Measurements from ENCODE around the gene C11orf16. TPM values are rescaled to one million over a fixed set of nuclear protein-coding genes. Genes with fewer than 3 reads are reported as not detected.
"Not testable (repeated sequence)": the region's sequence is repeated elsewhere in the genome, so short reads cannot be mapped to it uniquely, and the experiment has no call there.

The C11orf16 gene, protein sequence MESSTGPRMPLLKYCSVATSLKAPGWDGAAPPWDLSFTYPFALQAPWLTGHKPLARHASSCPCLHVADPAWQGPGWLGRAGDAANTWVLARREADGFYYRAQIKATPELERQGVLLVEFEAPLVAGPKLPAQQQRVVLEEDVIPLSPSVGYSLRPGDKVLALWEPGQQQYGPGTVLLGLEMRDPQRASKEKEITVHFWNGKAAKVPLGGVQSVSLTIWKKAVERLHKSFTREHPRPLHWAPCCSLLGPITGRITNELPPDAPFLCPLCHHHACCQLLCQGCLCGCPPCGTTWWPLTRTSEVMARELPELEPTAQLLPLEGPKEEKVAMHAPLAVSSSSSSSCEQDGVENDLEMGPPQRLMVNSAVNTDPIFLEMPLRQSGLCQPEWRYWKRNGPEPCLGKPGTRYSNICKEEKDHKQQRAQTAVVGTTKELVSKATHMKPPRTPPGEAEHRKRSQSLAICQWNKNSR
- polyA plus RNA-seq (ENCODE audit: low read depth in 6 of 6) = not detected

DNA sequence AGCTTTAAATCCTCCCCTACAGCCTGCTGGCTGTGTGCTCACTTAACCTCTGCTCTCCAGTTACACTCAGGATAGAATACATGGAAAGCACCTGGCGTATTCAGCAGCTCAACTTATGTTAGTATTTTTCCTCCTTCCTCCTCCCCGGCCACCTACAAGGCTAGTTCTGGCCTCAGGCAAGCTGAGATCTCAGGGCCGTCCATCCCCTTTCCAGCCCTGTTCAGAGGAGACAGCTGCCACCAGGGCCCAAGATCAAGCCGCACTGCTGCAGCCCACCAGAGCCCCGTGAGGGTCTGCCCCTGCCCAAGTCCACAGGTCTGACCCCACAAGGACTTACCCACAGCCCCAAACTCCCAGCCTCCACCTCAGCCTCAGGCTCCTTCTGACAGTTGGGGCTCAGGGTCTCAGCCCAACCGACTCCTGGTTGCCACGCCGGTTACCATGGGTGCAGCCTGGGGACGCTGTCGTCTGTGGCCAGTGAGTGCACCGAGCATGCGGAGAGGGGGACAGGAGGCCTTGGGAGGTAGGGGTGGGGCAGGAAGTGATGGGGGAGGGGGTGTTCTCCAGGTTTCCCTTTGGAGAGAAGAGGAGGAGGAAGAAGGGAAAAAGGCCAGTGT lies at the start of gene C11orf16:
TSS of gene C11orf16 (minus strand) at position 384 of the 617 bp plus-strand sequence. CDS start 639 bp downstream, outside the sequence.
- Mint-ChIP-seq H3K4me3 (no peak within 1 kb of the TSS), H3K4me1 (no peaks in the 10 kb centered on the region), H3K27ac (peak within 1 kb of the TSS in 1 of 6 donors; percentile 33), H3K27me3 (no peaks in the 10 kb centered on the region), H3K36me3 (no peaks in the 10 kb centered on the region), H3K9me3 (no peaks in the 10 kb centered on the region)
- no peak for DNase-seq
- no peak for ATAC-seq (ENCODE audit: low read depth in 2 of 2)

DNA sequence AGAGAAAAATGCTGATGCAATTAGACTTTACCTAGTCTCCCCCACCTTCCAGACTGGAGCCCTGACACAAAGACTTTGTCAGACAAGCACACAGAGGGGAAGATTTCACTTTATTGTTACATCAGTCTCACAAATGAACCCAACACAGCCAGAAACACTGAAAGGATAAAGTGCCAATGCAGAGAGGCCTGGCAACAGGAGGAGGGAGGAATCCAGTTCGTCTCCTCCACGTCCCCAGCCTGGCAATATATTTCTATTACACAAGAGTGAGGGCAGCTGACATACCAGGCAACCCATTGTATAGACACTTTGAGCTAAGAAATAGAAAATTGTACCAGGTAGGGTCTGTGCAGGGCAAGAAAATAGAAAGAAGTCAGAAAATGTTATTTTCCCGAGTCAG lies 47.7 kb upstream of the C11orf16 start:
- H3K36me3 Mint-ChIP-seq = no peaks in the 10 kb centered on the region
- H3K4me1 Mint-ChIP-seq = no peaks in the 10 kb centered on the region
- DNase-seq = no peak
- no peak overlapping the region for H3K27ac Mint-ChIP-seq
- H3K4me3 Mint-ChIP-seq = no peak overlapping the region
- H3K9me3 Mint-ChIP-seq = no peaks in the 10 kb centered on the region
- H3K27me3 Mint-ChIP-seq = peaks cover 0 to 3% (median 0%) of the 10 kb centered on the region in 3 donors
- ATAC-seq (ENCODE audit: low read depth in 2 of 2) = no peak

DNA sequence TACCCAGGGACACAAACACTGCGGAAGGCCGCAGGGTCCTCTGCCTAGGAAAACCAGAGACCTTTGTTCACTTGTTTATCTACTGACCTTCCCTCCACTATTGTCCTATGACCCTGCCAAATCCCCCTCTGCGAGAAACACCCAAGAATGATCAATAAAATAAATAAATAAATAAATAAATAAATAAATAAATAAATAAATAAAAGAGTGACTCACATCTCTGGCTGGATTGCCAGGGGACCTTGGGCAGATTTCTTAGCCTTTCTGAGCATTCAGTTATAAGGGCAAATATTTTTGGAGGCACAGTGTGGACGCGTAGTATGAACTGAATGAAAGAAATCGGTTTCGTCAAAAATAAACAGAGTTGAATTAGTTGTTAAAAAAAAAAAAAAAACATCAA lies 46.6 kb upstream of the C11orf16 start:
- not testable (repeated sequence) for H3K4me3 Mint-ChIP-seq; H3K27me3 Mint-ChIP-seq; H3K4me1 Mint-ChIP-seq; H3K9me3 Mint-ChIP-seq; H3K36me3 Mint-ChIP-seq; DNase-seq; H3K27ac Mint-ChIP-seq; ATAC-seq (ENCODE audit: low read depth in 2 of 2)

DNA sequence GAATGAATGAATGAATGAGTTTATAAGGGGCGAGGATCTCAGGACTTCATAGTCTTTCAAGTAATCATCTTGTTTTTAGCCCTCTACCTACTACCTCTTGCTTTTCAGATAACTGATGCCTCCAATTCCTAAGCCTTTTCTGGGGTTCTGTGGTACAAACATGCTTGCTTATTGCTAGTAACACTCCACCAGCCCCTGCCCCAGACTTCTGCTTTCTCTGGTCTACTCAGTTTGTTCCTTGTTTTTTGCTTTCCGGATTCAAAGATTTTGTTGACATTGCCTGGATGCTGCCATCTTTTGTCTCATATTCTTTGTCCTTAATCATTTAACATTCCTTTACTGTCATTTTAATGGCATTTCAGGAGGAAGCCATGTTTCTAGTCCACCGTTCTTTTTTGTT lies 40.4 kb upstream of the C11orf16 start:
- H3K4me3 Mint-ChIP-seq = no peak overlapping the region
- no peaks in the 10 kb centered on the region for H3K36me3 Mint-ChIP-seq
- DNase-seq (no peak), ATAC-seq (ENCODE audit: low read depth in 2 of 2) (no peak)
- H3K9me3 Mint-ChIP-seq = no peaks in the 10 kb centered on the region
- no peaks in the 10 kb centered on the region for H3K27me3 Mint-ChIP-seq
- no peaks in the 10 kb centered on the region for H3K4me1 Mint-ChIP-seq
- H3K27ac Mint-ChIP-seq = no peak overlapping the region

DNA sequence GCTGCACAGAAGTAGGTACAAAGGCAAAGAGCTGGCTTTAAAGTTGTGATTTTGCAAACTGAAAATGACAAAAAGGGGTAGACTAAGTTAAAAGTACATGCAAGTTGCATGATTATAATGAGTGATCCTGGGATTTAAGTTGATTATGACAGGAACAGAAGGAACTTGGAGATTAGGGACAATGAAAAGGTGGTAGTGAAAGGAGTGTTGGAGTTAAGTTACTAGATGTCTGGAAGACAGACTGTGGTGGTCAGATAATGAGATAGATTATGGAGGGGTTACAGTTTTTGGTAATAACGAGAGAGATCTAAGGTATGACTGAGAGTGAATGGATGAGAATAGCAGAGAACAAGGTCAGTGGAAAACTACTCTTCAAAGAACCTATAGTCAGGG lies 39.2 kb upstream of the C11orf16 start:
- DNase-seq (no peak), ATAC-seq (ENCODE audit: low read depth in 2 of 2) (no peak)
- no peaks in the 10 kb centered on the region for H3K36me3 Mint-ChIP-seq
- no peaks in the 10 kb centered on the region for H3K4me1 Mint-ChIP-seq
- H3K9me3 Mint-ChIP-seq = no peaks in the 10 kb centered on the region
- no peak overlapping the region for H3K4me3 Mint-ChIP-seq
- H3K27ac Mint-ChIP-seq = no peak overlapping the region
- no peaks in the 10 kb centered on the region for H3K27me3 Mint-ChIP-seq

DNA sequence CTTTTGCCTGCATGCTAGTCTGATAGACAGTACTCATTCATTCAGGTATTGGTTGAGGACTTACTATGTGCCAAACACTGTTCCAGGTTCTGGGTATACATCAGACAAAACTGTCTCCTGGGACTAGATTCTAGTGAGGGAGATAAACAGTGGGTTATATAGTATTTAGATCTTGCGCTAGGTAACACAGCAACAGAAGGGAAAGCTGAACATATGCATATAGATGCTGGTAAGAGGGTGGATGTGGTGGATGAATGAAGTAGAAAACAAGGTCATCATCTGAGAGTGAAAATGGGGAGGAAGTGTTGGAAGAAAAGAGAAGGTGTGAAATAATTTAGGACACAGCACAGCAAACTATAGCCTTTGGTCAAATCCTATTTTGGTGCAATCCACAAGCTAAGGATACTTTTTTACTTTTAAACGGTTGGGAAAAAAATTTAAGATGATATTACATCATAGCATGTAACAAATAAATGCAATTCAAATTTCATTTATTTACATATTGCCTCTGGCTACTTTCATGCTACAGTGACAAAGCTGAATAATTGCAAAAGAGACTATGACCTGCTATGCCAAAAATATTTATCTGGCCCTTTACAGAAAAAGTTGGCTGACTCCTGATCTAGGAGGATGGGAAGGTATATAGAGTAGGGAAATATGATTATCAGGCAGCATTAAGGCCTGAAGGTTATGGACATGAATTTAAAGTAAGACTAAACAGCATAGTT lies 38.6 kb upstream of the C11orf16 start:
- Mint-ChIP-seq H3K27me3 (no peaks in the 10 kb centered on the region), H3K36me3 (no peaks in the 10 kb centered on the region), H3K27ac (no peak overlapping the region), H3K9me3 (no peaks in the 10 kb centered on the region), H3K4me3 (no peak overlapping the region), H3K4me1 (no peaks in the 10 kb centered on the region)
- ATAC-seq (ENCODE audit: low read depth in 2 of 2) (no peak), DNase-seq (no peak)

DNA sequence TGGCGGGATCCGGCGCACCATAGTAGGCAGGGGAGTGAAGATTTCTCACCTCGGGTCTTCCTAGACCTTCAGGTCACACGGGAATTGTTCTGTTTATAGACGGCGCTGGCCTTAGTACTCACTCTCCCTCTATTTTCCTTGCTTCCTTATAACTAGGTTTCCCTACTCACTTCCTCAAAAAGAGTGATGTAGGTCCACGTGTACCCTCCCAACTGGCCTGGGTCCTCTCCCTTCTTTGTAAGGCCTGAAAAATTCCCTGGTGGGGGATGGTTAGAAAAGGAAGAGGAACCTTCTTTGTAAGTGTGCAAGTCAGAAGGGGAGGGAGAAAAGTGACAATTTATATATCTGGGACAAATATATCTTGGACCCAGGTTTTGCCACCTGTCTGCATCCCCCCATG lies 34.4 kb upstream of the C11orf16 start:
- peaks cover 14 to 26% (median 25%) of the 10 kb centered on the region in 3 donors for H3K4me1 Mint-ChIP-seq
- peak overlapping the region in 3 of 8 donors; percentile 0 to 91 (median 10) for H3K4me3 Mint-ChIP-seq
- H3K27ac Mint-ChIP-seq = peak overlapping the region in 2 of 6 donors; percentile 26 to 78
- peaks cover 0 to 10% of the 10 kb centered on the region in 2 donors for H3K36me3 Mint-ChIP-seq
- no peaks in the 10 kb centered on the region for H3K27me3 Mint-ChIP-seq
- H3K9me3 Mint-ChIP-seq = no peaks in the 10 kb centered on the region
- ATAC-seq (ENCODE audit: low read depth in 2 of 2) = no peak
- DNase-seq = no peak

DNA sequence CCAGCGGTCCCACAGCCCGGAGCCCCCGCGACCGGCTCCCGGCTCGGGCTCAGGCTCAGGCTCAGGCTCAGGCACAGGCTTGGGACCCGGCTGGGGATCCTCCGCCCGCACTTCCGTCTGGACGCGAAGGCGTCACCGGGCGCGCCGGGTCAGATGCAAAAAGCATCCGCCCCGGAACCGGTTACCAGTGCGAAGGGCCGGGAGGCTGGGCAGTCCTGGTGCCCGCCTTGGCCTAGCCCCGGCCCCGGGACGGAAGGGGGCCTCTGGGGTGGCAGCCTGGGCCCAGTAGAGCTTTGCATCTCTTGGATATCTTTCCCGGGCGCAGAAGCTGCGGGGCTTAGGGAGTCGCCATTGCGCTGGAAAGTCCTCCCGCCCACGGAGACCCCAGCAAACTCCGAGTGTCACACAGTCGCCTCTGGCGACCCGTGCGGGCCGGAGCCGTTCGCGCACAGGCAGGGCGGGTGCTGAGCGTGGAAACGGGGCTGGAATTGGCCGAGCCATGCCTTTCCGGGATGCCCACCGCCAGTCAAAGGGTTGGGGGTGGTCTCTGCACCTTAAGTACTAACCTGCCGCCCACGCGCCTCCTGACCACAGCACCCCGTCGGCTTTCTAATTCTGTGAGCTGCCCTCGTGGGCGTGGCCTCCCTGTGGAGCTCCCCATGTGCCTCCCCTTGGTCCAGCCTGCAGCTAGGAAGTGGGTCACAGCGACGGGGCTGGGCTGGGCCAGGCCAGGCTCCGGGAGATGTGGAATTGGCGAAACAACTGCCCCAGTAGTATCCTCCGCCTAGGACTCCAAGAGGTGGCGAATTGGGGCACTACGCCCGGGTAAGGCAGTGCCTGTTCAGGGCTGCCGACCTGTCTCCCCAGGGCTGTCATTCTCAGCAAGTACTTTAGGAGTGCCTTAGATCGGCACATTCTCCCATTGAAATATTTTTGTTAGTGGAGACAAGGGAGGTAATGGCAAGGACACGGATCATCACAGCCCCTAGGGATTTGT lies 31.9 kb upstream of the C11orf16 start, which contains the start of gene TMEM9B:
TSS of gene TMEM9B (minus strand) at position 119 of the 997 bp plus-strand sequence. CDS start 129 bp downstream, outside the sequence.
- Mint-ChIP-seq H3K27ac (peak within 1 kb of the TSS; percentile 92 to 99 (median 98)), H3K36me3 (peaks cover 0 to 10% of the 10 kb centered on the region in 2 donors), H3K4me3 (peak within 1 kb of the TSS; percentile 91 to 98 (median 97)), H3K27me3 (no peaks in the 10 kb centered on the region), H3K9me3 (no peaks in the 10 kb centered on the region), H3K4me1 (peaks cover 19 to 41% (median 25%) of the 10 kb centered on the region in 3 donors)
- DNase-seq = peak; percentile 84
- ATAC-seq (ENCODE audit: low read depth in 2 of 2) = peak; percentile 78 to 80

DNA sequence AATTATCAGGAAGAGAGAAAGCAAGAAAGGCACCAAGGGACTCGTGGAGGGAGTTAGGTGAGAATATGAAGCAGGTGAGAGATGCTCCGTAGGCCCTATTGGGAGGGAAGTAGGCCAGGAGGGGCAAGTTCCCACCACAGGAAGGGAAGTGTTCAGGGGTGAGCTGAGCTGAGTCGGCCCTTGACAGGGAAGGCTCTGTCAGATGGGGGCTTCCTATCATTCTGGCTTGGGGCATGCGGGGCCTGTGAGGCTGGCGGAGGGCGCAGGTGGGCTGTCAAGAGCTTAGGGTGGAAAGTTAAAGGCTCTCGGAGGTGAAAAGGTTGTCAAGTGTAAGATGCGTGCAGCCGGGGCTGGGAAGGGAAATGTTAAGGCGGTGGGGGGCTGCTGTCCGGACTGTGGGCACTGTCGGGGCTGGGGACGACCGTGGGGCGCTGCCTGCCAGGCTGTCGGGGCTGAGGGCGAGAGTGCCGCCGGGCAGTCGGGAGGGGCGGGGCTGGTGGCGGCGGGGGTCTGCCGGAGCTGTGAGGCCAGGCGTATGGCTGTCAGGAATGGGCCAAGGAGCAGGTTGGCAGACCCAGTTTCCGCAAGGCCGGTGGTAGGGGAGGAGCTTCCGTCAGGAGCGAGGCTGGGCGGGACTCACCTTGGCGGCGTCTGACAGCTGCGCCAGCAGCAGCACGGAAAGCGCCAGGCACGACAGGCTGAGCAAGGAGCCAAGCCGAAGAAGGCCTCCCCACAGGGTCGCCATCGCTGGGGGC lies 31.0 kb upstream of the C11orf16 start:
- H3K9me3 Mint-ChIP-seq = no peaks in the 10 kb centered on the region
- peak; percentile 78 for DNase-seq

DNA sequence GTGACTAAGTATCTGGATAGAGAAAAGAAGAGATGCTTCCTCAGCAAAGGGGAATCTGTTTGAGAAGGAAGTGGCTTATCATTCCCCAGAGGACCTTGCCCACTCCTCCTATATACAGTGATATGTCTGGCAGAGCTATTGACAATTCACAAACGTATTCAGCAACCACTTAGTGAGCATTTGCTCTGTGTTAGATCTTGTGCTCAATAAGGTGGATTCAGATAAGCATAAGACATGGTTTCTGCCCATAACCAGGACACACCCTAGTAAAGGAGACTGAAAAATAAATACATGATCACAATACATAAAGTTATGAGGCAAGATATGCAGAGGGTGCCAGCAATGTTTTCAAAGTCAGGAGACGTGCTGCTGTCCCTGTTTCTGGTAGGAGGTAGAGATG lies 30.1 kb upstream of the C11orf16 start:
- peak overlapping the region in 3 of 6 donors; percentile 39 to 92 (median 45) for H3K27ac Mint-ChIP-seq
- H3K9me3 Mint-ChIP-seq = no peaks in the 10 kb centered on the region
- no peaks in the 10 kb centered on the region for H3K27me3 Mint-ChIP-seq
- peaks cover 0 to 10% of the 10 kb centered on the region in 2 donors for H3K36me3 Mint-ChIP-seq
- ATAC-seq (ENCODE audit: low read depth in 2 of 2) (no peak), DNase-seq (no peak)
- peaks cover 19 to 46% (median 25%) of the 10 kb centered on the region in 3 donors for H3K4me1 Mint-ChIP-seq
- H3K4me3 Mint-ChIP-seq = peak overlapping the region; percentile 41 to 98 (median 84)

More for the DNA sequence above, 31.0 kb upstream of the C11orf16 start:
- peak; percentile 71 to 74 for ATAC-seq (ENCODE audit: low read depth in 2 of 2)
- H3K36me3 Mint-ChIP-seq = peaks cover 0 to 10% of the 10 kb centered on the region in 2 donors
- peak overlapping the region; percentile 91 to 98 (median 97) for H3K4me3 Mint-ChIP-seq
- peak overlapping the region; percentile 92 to 99 (median 98) for H3K27ac Mint-ChIP-seq
- peaks cover 19 to 46% (median 25%) of the 10 kb centered on the region in 3 donors for H3K4me1 Mint-ChIP-seq
- no peaks in the 10 kb centered on the region for H3K27me3 Mint-ChIP-seq

DNA sequence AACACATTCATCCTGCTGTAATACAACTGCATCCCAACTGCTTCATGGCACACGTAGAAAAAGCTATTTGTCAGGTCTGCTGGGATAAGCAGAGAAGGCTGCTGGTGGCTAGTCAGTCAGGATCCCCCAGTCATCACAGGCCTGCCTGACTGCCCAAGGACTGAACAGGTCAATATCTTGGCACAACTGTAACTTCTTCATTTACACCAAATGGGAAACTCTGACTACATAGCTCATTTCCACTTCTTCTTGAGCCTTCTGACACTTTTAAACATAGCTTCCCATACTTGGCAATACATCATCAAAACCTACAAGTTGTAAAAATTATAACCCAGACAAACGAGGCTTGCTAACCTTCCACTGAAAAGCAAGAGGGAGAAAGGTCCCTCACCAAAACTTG lies 28.7 kb upstream of the C11orf16 start:
- no peak for DNase-seq
- Mint-ChIP-seq H3K4me3 (peak overlapping the region in 1 of 8 donors; percentile 9), H3K27me3 (no peaks in the 10 kb centered on the region), H3K4me1 (peaks cover 19 to 46% (median 25%) of the 10 kb centered on the region in 3 donors), H3K9me3 (no peaks in the 10 kb centered on the region), H3K36me3 (peaks cover 0 to 10% of the 10 kb centered on the region in 2 donors), H3K27ac (peak overlapping the region in 3 of 6 donors; percentile 42 to 81 (median 69))
- no peak for ATAC-seq (ENCODE audit: low read depth in 2 of 2)
